Caco-2 (cell line): Measurements from ENCODE around the gene BTRC. TPM values are rescaled to one million over a fixed set of nuclear protein-coding genes. Genes with fewer than 3 reads are reported as not detected.

Source experiments
- BruUV-seq: library from RNA; stranded (reverse); fragments of 400-500 nt; replicated peaks from 2 replicates; lab custom pipeline; 2021; lab: Mats Ljungman, UMichigan
- CTCF ChIA-PET: fragments of 300-600 bp; sonication (Branson Sonifier 250); formaldehyde crosslinking; loops from one replicate; lab custom pipeline; 2022; ENCODE audit warnings: antibody characterized with exemption; lab: Charles Lee
- POLR2A ChIA-PET: fragments of 300-600 bp; sonication (Branson Sonifier 250); formaldehyde crosslinking; loops from one replicate; lab custom pipeline; 2022; ENCODE audit warnings: antibody characterized with exemption; lab: Charles Lee
- DNase-seq, 2 experiments: peaks; one replicate each; pipeline versions ENCODE4 v3.0.0 to v3.0.0-alpha.2; 2020 to 2022
- H3K27me3 ChIP-seq: replicated peaks from 2 replicates; pipeline ENCODE4 v1.6.0; 2011; ENCODE audit warnings: low read length; ENCODE audit not compliant: control insufficient read depth, insufficient read depth
- H3K36me3 ChIP-seq: 2 replicates; pipeline ENCODE4 v1.5.1; 2011; ENCODE audit warnings: low read length; ENCODE audit not compliant: control insufficient read depth, insufficient read depth
- H3K4me1 ChIP-seq: fragments of 250-450 bp; sonication (Bioruptor Pico); 2 replicates; pipeline ENCODE4 v1.5.1; 2020; ENCODE audit warnings: mild to moderate bottlenecking
- H3K4me3 ChIP-seq: 2 replicates; pipeline ENCODE4 v1.5.1; 2011; ENCODE audit warnings: low read depth, mild to moderate bottlenecking, control low read depth, low read length
- H3K9me3 ChIP-seq: fragments of 250-450 bp; sonication (Bioruptor Pico); 2 replicates; pipeline ENCODE4 v1.5.1; 2020; ENCODE audit warnings: mild to moderate bottlenecking, moderate library complexity
- H3K27ac Mint-ChIP-seq: one replicate; pipeline ENCODE4 v1.8.0; 2022; ENCODE audit warnings: mixed read lengths; ENCODE audit not compliant: unreplicated experiment
- H3K27me3 Mint-ChIP-seq: one replicate; pipeline ENCODE4 v1.8.0; 2022; ENCODE audit warnings: mixed read lengths; ENCODE audit not compliant: insufficient read depth, unreplicated experiment
- H3K36me3 Mint-ChIP-seq: one replicate; pipeline ENCODE4 v1.8.0; 2022; ENCODE audit warnings: mild to moderate bottlenecking, mixed read lengths; ENCODE audit not compliant: insufficient read depth, unreplicated experiment
- H3K4me1 Mint-ChIP-seq: one replicate; pipeline ENCODE4 v1.8.0; 2022; ENCODE audit warnings: low read depth, mixed read lengths; ENCODE audit not compliant: unreplicated experiment
- H3K4me3 Mint-ChIP-seq: one replicate; pipeline ENCODE4 v1.8.0; 2022; ENCODE audit warnings: mild to moderate bottlenecking, moderate library complexity, mixed read lengths; ENCODE audit not compliant: unreplicated experiment
- H3K9me3 Mint-ChIP-seq: one replicate; pipeline ENCODE4 v1.8.0; 2022; ENCODE audit warnings: mixed read lengths; ENCODE audit not compliant: unreplicated experiment
- intact Hi-C: fragments of 100-400 bp; cut with micrococcal nuclease; formaldehyde crosslinking; loops from one replicate; pipeline ENCODE4 v1.10.0; 2022; ENCODE audit not compliant: unreplicated experiment
- total RNA-seq: library from RNA; stranded (reverse); gene quantifications from 2 replicates; pipeline ENCODE4 v1.2.3, GENCODE V29; 2022
- TF ChIP-seq, protein P1 (sequence below), 2 experiments: fragments of 200-600 bp in 1 of 2; IDR thresholded peaks; 1 replicate in 1 of 2; 2 replicates in 1 of 2; pipeline versions ENCODE4 v1.5.1 to v1.8.0; 2011 to 2022; ENCODE audit warnings: antibody characterized with exemption in 1 of 2, control low read depth in 1 of 2, inconsistent platforms in 1 of 2, low read depth in 1 of 2, low read length in 1 of 2, mild to moderate bottlenecking in 1 of 2, moderate library complexity in 1 of 2; ENCODE audit not compliant: insufficient read depth in 1 of 2, severe bottlenecking in 1 of 2, unreplicated experiment in 1 of 2

The BTRC gene
- total RNA-seq, 1 experiment from 2014 or later = 19.6 TPM

DNA sequence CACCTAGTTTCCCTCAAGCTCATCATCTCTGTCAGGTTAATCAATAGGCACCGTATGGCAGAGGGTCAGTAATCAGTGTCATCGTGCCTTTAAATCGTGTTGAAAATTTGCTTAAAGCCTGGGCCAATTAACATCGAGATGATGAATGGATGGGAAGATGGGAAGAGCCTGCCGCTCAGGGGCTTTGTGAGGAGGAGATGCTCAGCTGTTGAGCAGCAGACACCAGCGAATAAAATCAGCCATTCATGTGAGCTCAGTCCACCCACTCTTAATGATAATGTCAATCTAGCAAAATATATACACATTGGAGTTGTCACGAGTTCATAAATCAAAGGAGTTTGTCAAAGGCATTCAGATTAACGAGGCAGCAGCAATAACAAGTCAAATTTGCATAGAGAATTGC, 97.7 kb downstream of the BTRC start:
- CTCF ChIA-PET = interaction anchor here (0.9 kb wide), 1 partner anchor 238 kb away, joined by 3 read pairs; no protein-coding TSS in a partner anchor
- H3K36me3 Mint-ChIP-seq = no peaks in the 10 kb centered on the region
- intact Hi-C loops = no loop called here

DNA sequence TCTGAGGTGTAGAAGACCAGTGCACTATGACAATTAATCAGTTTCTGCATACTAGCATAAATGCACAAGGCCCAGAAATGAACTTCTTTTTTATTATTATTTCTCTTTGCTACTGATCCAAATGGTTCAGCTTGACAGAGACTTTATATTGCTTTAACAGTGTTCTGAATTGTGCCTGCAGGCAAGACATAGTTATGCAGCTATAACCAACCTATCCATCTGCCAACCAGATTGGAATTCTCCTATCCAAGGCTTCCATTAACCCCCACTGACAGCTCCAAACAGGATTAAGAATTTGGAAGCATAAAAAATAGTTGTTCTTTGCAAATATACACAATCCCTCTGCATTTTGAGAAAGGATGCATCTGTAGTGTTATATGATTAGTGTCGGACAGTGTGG, 98.2 kb downstream of the BTRC start:
- CTCF ChIA-PET = interaction anchor here (0.9 to 1.5 kb wide), 2 partner anchors 8 to 239 kb away, joined by 3 to 4 read pairs; no protein-coding TSS in a partner anchor

More for the DNA sequence above, 97.7 kb downstream of the BTRC start:
- no peaks in the 10 kb centered on the region for H3K9me3 ChIP-seq
- no peak overlapping the region for H3K4me3 ChIP-seq
- DNase-seq = no peak
- no peaks in the 10 kb centered on the region for H3K4me1 ChIP-seq
- no peaks in the 10 kb centered on the region for H3K36me3 ChIP-seq
- H3K27me3 ChIP-seq = no peaks in the 10 kb centered on the region
- no peaks in the 10 kb centered on the region for H3K27me3 Mint-ChIP-seq
- H3K4me3 Mint-ChIP-seq = no peak overlapping the region
- no peaks in the 10 kb centered on the region for H3K9me3 Mint-ChIP-seq
- BruUV-seq = no TSS peak
- POLR2A ChIA-PET = no interaction called here
- H3K4me1 Mint-ChIP-seq = peaks cover 6% of the 10 kb centered on the region
- TF ChIP-seq, protein P1, sequence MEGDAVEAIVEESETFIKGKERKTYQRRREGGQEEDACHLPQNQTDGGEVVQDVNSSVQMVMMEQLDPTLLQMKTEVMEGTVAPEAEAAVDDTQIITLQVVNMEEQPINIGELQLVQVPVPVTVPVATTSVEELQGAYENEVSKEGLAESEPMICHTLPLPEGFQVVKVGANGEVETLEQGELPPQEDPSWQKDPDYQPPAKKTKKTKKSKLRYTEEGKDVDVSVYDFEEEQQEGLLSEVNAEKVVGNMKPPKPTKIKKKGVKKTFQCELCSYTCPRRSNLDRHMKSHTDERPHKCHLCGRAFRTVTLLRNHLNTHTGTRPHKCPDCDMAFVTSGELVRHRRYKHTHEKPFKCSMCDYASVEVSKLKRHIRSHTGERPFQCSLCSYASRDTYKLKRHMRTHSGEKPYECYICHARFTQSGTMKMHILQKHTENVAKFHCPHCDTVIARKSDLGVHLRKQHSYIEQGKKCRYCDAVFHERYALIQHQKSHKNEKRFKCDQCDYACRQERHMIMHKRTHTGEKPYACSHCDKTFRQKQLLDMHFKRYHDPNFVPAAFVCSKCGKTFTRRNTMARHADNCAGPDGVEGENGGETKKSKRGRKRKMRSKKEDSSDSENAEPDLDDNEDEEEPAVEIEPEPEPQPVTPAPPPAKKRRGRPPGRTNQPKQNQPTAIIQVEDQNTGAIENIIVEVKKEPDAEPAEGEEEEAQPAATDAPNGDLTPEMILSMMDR (IDR thresholded peaks at IDR 0.05; ENCODE audit: insufficient read depth in 1 of 2, low read depth in 1 of 2, low read length in 1 of 2, severe bottlenecking in 1 of 2, unreplicated experiment in 1 of 2) = no peak
- no peak overlapping the region for H3K27ac Mint-ChIP-seq

DNA sequence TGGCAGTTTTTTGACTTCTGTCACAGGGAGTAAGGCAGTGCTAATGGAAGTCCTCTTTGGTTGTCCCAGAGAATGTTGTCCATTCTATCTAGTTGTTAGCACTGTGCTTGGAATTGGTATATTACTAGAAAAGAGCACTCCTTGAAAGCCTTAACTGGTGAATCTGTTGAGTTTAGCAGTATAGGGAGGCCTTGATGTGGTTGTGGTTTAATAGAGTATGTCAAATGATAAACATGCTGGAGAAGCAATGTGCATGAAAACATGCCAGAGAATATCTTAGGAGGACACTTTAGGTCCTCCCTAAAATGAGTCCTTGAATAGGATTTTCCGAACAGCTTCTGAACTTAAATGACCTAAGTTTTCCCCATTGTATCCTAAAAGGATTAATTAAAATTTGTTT, 98.6 kb downstream of the BTRC start:
- ChIA-PET CTCF (interaction anchor here (1.1 to 1.5 kb wide), 2 partner anchors 9 to 14 kb away, joined by 4 to 9 read pairs; no protein-coding TSS in a partner anchor), POLR2A (no interaction called here)
- DNase-seq = no peak
- no peaks in the 10 kb centered on the region for H3K4me1 ChIP-seq
- H3K27me3 ChIP-seq = no peaks in the 10 kb centered on the region
- no peaks in the 10 kb centered on the region for H3K27me3 Mint-ChIP-seq
- no peak overlapping the region for H3K4me3 Mint-ChIP-seq
- TF ChIP-seq, protein P1 (IDR thresholded peaks at IDR 0.05; ENCODE audit: insufficient read depth in 1 of 2, low read depth in 1 of 2, low read length in 1 of 2, severe bottlenecking in 1 of 2, unreplicated experiment in 1 of 2) = no peak
- no peak overlapping the region for H3K4me3 ChIP-seq
- no peaks in the 10 kb centered on the region for H3K36me3 Mint-ChIP-seq
- H3K4me1 Mint-ChIP-seq = peaks cover 6% of the 10 kb centered on the region
- H3K27ac Mint-ChIP-seq = no peak overlapping the region
- no peaks in the 10 kb centered on the region for H3K9me3 Mint-ChIP-seq
- intact Hi-C loops = no loop called here
- H3K9me3 ChIP-seq = no peaks in the 10 kb centered on the region
- no peaks in the 10 kb centered on the region for H3K36me3 ChIP-seq
- BruUV-seq = no TSS peak

More for the DNA sequence above, 98.2 kb downstream of the BTRC start:
- Mint-ChIP-seq H3K9me3 (no peaks in the 10 kb centered on the region), H3K4me1 (peaks cover 6% of the 10 kb centered on the region), H3K27me3 (no peaks in the 10 kb centered on the region), H3K27ac (no peak overlapping the region), H3K4me3 (no peak overlapping the region), H3K36me3 (no peaks in the 10 kb centered on the region)
- BruUV-seq = no TSS peak
- Histone ChIP-seq H3K4me1 (no peaks in the 10 kb centered on the region), H3K36me3 (no peaks in the 10 kb centered on the region), H3K4me3 (no peak overlapping the region), H3K27me3 (no peaks in the 10 kb centered on the region), H3K9me3 (no peaks in the 10 kb centered on the region)
- TF ChIP-seq, protein P1 (IDR thresholded peaks at IDR 0.05; ENCODE audit: insufficient read depth in 1 of 2, low read depth in 1 of 2, low read length in 1 of 2, severe bottlenecking in 1 of 2, unreplicated experiment in 1 of 2) = no peak
- POLR2A ChIA-PET = no interaction called here
- no peak for DNase-seq
- intact Hi-C loops = no loop called here
